Measurements from ENCODE around the gene BAIAP3. TPM values are rescaled to one million over a fixed set of nuclear protein-coding genes. Genes with fewer than 3 reads are reported as not detected.

BAIAP3 gene
- total and polyA plus RNA-seq, 10 of the 15 experiments (the other 5 are each of a cell fraction or from before 2014, with no cell fraction given): 0.03 to 0.56 (median 0.17) TPM; not detected in 3

- ChIA-PET POLR2A (no interaction called here), RAD21 (ENCODE audit: unreplicated experiment) (interaction anchor here (1.0 to 1.4 kb wide), 3 partner anchors 50 to 97 kb away, joined by 3 to 5 read pairs (median 3); partner anchors contain the start of gene UNKL), CTCF (interaction anchor here (0.6 to 2.1 kb wide), 13 partner anchors 9 to 344 kb away, joined by 3 to 11 read pairs (median 4); no protein-coding TSS in a partner anchor), SMC1A (ENCODE audit: uncharacterized antibody, unreplicated experiment) (interaction anchor here (1.1 to 1.5 kb wide), 2 partner anchors 101 to 361 kb away, joined by 3 to 4 read pairs; no protein-coding TSS in a partner anchor)
- H3K4me3 ChIP-seq: no peak overlapping the region
- DNase-seq (ENCODE audit: low read depth, low spot score) (no peak), ATAC-seq (no peak), FAIRE-seq (no peak)
- H3K79me2 ChIP-seq (ENCODE audit: control insufficient read depth, insufficient read depth, low read length): no peaks in the 10 kb centered on the region
- intact Hi-C loops (cut with micrococcal nuclease; ENCODE audit: unreplicated experiment): no loop called here
- no peaks in the 10 kb centered on the region for H3K4me1 ChIP-seq (ENCODE audit: control insufficient read depth, insufficient read depth, low read length)
- TF ChIP-seq CEBPB (IDR thresholded peaks at IDR 0.05; ENCODE audit: borderline replicate concordance in 1 of 2, low read depth in 2 of 2, low read length in 2 of 2) (no peak), ZBTB4 (CRISPR knock-in tag; IDR thresholded peaks at IDR 0.05) (no peak), ZBED1 (IDR thresholded peaks at IDR 0.05; ENCODE audit: borderline replicate concordance) (no peak), NR2C1 (IDR thresholded peaks at IDR 0.05) (no peak), POLR2AphosphoS5 (IDR thresholded peaks at IDR 0.05; ENCODE audit: low read length) (no peak), YY1 (IDR thresholded peaks at IDR 0.05; ENCODE audit: low read depth, low read length) (no peak), MYB (IDR thresholded peaks at IDR 0.05; ENCODE audit: borderline replicate concordance, low read depth, low read length) (no peak)
- TSS peak; percentile 67 for BruUV-seq (replicated peaks)
- WGBS (ENCODE audit: insufficient coverage, insufficient replicate concordance, low lambda C conversion rate, missing lambda C conversion rate): 66% methylated on average over 11 of the region's 11 CpGs
- H3K27ac ChIP-seq (ENCODE audit: control insufficient read depth, insufficient read depth): no peak overlapping the region
- H3K9ac ChIP-seq (ENCODE audit: control insufficient read depth, insufficient read depth, low read length): no peak overlapping the region
- no peak overlapping the region for H2AFZ ChIP-seq (ENCODE audit: control insufficient read depth, low read depth, low read length)
- no peak overlapping the region for H3K4me2 ChIP-seq (ENCODE audit: control insufficient read depth, insufficient read depth)
- no peaks in the 10 kb centered on the region for H3K9me3 ChIP-seq (replicated peaks; ENCODE audit: control insufficient read depth, insufficient read depth, low read length)
- peaks cover 16 to 28% of the 10 kb centered on the region in 2 experiments for H3K36me3 ChIP-seq (ENCODE audit: control insufficient read depth in 2 of 2, insufficient read depth in 2 of 2, low read length in 1 of 2)
- H3K27me3 ChIP-seq (replicated peaks in 1 of 2; ENCODE audit: control insufficient read depth in 2 of 2, insufficient read depth in 2 of 2, low read length in 1 of 2): no peaks in the 10 kb centered on the region
- H4K20me1 ChIP-seq (ENCODE audit: control insufficient read depth, insufficient read depth): no peaks in the 10 kb centered on the region
- in situ Hi-C loops (cut with MboI): no loop called here
Observed at GRCh38 chr16:1362807-1363206, 29.4 kb downstream of the BAIAP3 start.
